ENCODE data around the gene PRKRA.

PRKRA gene

DNA sequence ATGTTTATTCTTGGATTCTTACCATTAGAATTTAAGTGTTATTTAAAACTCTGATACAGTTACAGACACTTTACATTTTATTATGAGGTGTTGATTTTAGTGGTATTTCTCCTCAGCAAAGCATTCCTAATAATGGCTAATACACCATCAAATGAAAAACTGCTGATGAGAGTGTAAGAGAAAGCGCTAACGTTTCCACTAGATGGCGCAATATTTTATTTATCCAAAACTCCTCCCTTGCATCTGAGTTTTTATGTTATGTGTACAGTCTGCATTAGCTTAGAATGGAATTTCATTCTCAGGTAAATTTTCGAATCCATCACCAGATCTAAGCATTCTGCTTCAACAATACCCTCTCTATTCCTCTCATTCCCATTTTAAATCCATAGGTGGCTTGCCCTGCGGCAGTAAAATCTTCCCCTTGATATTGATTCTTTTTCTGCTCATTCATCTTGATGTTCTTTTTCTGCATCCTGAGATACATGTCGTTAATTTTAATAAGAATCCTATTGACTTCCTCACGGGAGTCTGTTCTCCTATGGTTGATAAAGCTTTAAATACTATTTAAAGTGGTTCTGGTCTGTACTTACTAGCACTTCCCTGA, 53.9 kb downstream of the PRKRA start:
- peak in 1 of 2 experiments; percentile 60 for DNase-seq (ENCODE audit: low read depth in 1 of 2, low spot score in 1 of 2)
- in situ Hi-C loops (cut with HindIII; ENCODE audit: low pct_unique_long_range_greater_than_20kb, low sequenced_read_pairs): no loop called here
- TF ChIP-seq JUND (IDR thresholded peaks at IDR 0.05; ENCODE audit: low read depth): no peak

DNA sequence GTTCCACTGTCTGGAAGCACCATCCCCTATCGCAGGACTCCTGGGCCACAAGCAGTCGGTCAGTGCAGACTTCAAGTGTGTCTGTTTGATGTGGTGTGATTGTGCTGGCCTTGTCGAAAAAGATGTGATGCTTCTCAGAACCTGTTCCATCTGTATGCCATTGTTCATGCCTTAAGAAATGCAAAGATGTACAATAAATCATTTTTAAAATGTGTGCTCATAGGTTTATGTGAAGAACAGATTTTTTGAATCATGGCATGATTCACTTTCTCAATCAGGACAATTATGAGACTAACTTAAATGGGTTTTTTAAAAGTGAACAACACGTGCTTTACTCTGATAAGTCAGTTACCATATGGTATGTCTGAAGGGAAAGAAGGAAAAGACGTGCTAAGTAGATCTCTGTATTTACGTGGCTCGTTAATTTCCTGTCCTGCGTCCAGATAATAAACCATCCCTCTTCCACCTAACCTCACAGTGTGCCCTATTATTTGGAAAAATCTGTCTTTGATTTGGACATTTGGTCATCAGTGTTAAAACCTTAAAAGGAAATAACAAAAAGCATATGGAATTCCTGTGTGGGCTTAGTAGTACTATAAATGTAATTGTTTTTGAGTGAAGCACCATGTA, 54.9 kb downstream of the PRKRA start:
- in situ Hi-C loops (cut with HindIII; ENCODE audit: low pct_unique_long_range_greater_than_20kb, low sequenced_read_pairs): no loop called here
- no peak for TF ChIP-seq JUND (IDR thresholded peaks at IDR 0.05; ENCODE audit: low read depth)

DNA sequence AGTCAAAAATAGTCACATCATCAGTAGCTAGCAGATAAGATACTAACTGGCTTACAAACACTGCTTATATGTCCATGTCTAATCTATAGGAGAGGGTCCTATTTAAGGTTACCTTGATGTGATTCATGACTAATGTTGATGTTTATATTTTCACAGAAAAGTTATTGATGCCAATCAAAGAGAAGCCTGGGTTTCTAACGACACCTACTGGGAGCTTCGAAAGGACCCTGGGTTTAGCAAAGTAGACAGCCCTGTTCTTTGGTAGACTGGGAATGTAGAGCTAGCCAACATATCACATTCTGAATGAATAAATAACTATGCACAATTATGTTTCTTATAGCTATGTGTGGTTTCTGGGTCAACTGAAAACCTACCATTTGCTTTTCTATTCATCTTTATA, 55.7 kb downstream of the PRKRA start:
- no peak for TF ChIP-seq JUND (IDR thresholded peaks at IDR 0.05; ENCODE audit: low read depth)
- in situ Hi-C loops (cut with HindIII; ENCODE audit: low pct_unique_long_range_greater_than_20kb, low sequenced_read_pairs): no loop called here
- DNase-seq (ENCODE audit: low read depth in 1 of 2, low spot score in 1 of 2): no peak

More for the DNA sequence above, 54.9 kb downstream of the PRKRA start:
- DNase-seq (ENCODE audit: low read depth in 1 of 2, low spot score in 1 of 2): no peak

DNA sequence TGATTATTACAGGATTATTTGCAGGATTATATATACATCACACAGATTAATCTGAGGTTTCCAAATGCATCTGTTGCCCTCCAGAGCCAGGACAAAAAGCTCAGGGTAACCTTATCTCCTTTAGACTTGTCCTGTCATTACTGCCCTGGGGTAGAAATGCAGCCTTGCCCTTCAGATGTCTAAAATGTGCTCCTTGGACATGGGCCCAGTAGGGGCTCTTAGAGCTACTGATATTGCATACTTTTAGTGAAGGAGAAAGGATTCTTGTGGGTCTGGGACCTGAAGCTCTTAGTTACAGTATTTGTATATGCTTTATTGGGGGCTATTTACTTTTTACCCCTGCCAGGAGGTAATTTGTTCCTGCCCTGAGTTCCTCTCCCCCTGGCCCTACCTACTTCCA, 56.1 kb downstream of the PRKRA start:
- DNase-seq (ENCODE audit: low read depth in 1 of 2, low spot score in 1 of 2): no peak
- in situ Hi-C loops (cut with HindIII; ENCODE audit: low pct_unique_long_range_greater_than_20kb, low sequenced_read_pairs): no loop called here
- no peak for TF ChIP-seq JUND (IDR thresholded peaks at IDR 0.05; ENCODE audit: low read depth)

DNA sequence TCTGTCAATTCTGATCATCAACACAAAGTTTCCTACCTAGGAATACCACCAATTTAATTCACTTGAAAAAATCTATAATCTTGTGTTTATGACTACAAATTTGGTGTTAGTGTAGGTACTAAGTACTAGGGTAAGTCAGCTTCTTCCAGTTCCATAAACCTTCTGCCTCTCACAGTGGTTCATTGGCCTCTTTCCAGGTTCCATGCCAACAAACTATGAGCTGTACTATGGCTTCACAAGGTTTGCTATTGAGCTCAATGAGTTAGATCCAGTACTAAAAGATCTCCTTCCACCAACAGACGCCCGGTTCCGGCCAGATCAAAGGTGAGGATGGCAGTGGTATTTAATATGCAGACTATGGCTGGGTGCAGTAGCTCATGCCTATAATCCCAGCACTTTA, 58.8 kb downstream of the PRKRA start:
- no peak for TF ChIP-seq JUND (IDR thresholded peaks at IDR 0.05; ENCODE audit: low read depth)
- in situ Hi-C loops (cut with HindIII; ENCODE audit: low pct_unique_long_range_greater_than_20kb, low sequenced_read_pairs): no loop called here
- no peak for DNase-seq (ENCODE audit: low read depth in 1 of 2, low spot score in 1 of 2)

DNA sequence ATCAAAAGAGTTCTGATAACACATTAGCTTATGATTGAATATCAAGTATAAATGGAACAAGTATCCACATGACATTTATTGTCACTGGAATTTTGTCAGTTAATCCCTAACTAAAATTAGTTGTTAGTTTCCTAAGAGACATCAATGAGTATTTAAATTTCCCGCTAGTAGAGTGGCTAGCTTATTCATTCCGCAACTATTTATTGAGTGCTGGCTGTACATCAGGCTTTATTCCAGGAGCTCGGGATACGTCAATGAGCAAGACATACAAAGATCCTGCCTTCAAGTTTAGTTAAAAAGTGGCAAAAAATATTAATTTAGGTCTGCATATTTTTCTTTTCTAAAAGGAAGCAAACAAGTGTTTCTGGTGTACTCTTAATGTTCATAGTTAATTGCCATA, 59.3 kb downstream of the PRKRA start:
- TF ChIP-seq JUND (IDR thresholded peaks at IDR 0.05; ENCODE audit: low read depth): no peak
- DNase-seq (ENCODE audit: low read depth in 1 of 2, low spot score in 1 of 2): no peak
- in situ Hi-C loops (cut with HindIII; ENCODE audit: low pct_unique_long_range_greater_than_20kb, low sequenced_read_pairs): no loop called here

DNA sequence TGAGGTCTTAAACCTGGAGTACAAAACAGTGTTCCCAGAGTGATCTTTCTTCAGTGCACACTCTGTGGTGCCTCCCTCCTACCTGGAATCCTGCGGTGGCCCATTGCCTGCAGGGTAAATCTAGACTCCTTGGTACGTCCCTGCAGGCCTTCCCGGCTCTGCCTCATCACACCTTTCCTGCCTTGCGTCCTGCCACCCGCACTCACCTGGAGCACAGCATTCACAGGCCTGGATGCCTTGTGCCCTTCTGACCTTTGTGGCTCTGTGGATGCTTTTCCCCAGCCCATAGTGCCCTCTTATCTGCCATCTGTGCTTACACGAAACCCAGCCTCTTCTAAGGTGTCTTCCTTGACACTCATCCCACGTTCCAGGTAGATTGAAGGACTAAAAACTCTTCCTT, 62.7 kb downstream of the PRKRA start:
- TF ChIP-seq JUND (IDR thresholded peaks at IDR 0.05; ENCODE audit: low read depth): no peak
- in situ Hi-C loops (cut with HindIII; ENCODE audit: low pct_unique_long_range_greater_than_20kb, low sequenced_read_pairs): no loop called here
- no peak for DNase-seq (ENCODE audit: low read depth in 1 of 2, low spot score in 1 of 2)

DNA sequence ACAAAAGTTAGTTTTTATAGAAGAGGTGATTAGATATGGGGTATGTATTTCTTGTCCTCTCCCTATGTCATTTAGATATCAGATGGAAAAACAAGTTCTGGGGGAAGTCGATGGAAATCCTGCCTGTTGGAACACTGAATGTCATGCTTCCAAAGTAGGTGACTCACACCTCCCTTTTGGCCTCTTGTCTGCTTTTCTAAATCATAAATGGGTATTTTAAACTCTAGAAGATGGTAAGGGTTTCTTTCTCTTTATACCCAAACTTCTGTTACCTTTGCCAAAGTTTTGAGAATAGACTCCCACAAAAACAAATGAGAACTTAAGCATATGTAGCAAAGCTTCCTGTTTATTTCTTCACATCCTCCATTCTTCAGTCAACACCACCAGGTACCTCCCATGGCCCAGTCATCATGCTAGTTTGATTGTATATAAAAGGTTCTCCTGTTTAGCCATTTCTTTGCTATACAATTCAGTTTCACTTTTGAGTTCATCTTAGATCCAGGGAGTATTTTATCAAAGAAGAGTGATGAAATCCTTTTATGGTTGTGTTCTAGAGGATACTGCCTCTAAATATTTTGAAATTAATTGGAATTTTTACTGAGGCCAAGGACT, 63.9 kb downstream of the PRKRA start:
- in situ Hi-C loops (cut with HindIII; ENCODE audit: low pct_unique_long_range_greater_than_20kb, low sequenced_read_pairs): no loop called here
- no peak for DNase-seq (ENCODE audit: low read depth in 1 of 2, low spot score in 1 of 2)
- no peak for TF ChIP-seq JUND (IDR thresholded peaks at IDR 0.05; ENCODE audit: low read depth)

DNA sequence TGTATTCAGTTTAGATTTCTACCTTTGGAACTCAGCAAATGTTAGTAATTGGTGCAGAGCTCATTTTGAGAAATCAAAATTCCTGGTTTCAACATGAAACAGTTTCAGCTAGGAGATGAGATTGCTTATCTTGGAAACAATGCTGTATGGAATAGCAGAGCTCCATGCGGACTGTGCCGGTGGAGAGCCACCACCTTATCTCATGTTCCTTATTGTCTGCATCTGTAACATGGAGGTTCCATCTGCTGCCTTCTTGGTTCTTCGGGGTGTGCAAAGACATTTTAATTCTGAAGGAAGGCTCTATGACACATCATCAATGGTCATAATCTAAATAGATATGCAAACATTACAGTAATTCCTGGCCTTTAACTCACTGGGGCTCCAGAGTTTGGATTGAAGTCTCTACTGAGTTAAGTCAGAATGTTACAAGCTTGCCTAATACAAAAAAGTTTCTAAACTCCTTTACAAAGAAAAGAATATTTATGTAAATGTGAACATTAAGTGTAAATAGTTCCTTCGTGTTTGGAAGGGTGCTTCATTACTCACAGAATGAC, 65.3 kb downstream of the PRKRA start:
- no peak for DNase-seq (ENCODE audit: low read depth in 1 of 2, low spot score in 1 of 2)
- in situ Hi-C loops (cut with HindIII; ENCODE audit: low pct_unique_long_range_greater_than_20kb, low sequenced_read_pairs): no loop called here
- no peak for TF ChIP-seq JUND (IDR thresholded peaks at IDR 0.05; ENCODE audit: low read depth)

DNA sequence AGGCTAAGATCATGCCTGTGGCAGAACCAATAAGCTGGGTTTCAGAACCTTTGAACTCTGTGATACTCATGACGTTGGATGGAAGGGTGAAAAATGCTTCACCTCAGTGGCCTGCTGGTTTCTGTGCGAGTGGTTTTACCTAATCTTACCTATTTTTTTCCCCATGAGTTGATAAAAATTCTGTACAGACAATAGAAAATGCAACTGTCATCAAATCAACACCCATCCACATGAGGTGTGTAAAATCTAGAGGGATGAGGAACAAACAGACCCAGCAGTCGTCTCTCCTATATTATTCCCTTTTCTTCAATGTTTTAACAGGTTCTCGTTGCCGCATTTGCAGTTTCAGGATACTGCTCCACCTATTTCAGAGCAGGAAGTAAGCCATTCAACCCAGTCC, 67.3 kb downstream of the PRKRA start:
- DNase-seq (ENCODE audit: low read depth in 1 of 2, low spot score in 1 of 2): no peak
- in situ Hi-C loops (cut with HindIII; ENCODE audit: low pct_unique_long_range_greater_than_20kb, low sequenced_read_pairs): no loop called here
- no peak for TF ChIP-seq JUND (IDR thresholded peaks at IDR 0.05; ENCODE audit: low read depth)
